WTC11 (cell line): ENCODE data around the gene LPCAT1.

ENCODE experiments used
- ATF1 ChIP-seq: sonication (generic); formaldehyde crosslinking; IDR thresholded peaks from 2 replicates; pipeline ENCODE4 v1.8.1; 2023; ENCODE audit warnings: mild to moderate bottlenecking, moderate library complexity, missing genetic modification reagents
- CBFB ChIP-seq: sonication (generic); formaldehyde crosslinking; IDR thresholded peaks from 2 replicates; pipeline ENCODE4 v1.8.1; 2022; ENCODE audit warnings: mild to moderate bottlenecking, low read depth, missing genetic modification reagents
- CREM ChIP-seq: sonication (generic); formaldehyde crosslinking; IDR thresholded peaks from 2 replicates; pipeline ENCODE4 v1.8.1; 2022; ENCODE audit warnings: mild to moderate bottlenecking, missing genetic modification reagents, moderate library complexity
- SP1 ChIP-seq: sonication (generic); formaldehyde crosslinking; conservative IDR thresholded peaks from 2 replicates; pipeline ENCODE4 v1.8.1; 2022; ENCODE audit warnings: missing genetic modification reagents
- TEAD1 ChIP-seq: sonication (generic); formaldehyde crosslinking; IDR thresholded peaks from 2 replicates; pipeline ENCODE4 v1.8.0; 2022; ENCODE audit warnings: mild to moderate bottlenecking, missing genetic modification reagents
- TEAD4 ChIP-seq: sonication (generic); formaldehyde crosslinking; IDR thresholded peaks from 2 replicates; pipeline ENCODE4 v1.8.0; 2022; ENCODE audit warnings: mild to moderate bottlenecking, missing genetic modification reagents
- ZBTB21 ChIP-seq: sonication (generic); formaldehyde crosslinking; IDR thresholded peaks from 2 replicates; pipeline ENCODE4 v1.8.1; 2023; ENCODE audit warnings: mild to moderate bottlenecking, missing genetic modification reagents, borderline replicate concordance
- ZNF138 ChIP-seq: sonication (generic); formaldehyde crosslinking; conservative IDR thresholded peaks from 2 replicates; pipeline ENCODE4 v1.8.1; 2022; ENCODE audit warnings: mild to moderate bottlenecking, moderate library complexity, missing genetic modification reagents
- ZNF232 ChIP-seq: sonication (generic); formaldehyde crosslinking; IDR thresholded peaks from 2 replicates; pipeline ENCODE4 v1.8.0; 2022; ENCODE audit warnings: mild to moderate bottlenecking, missing genetic modification reagents
- TF ChIP-seq, protein P1 (sequence below): sonication (generic); formaldehyde crosslinking; IDR thresholded peaks from 2 replicates; pipeline ENCODE4 v1.8.1; 2023; ENCODE audit warnings: mild to moderate bottlenecking, missing genetic modification reagents, moderate library complexity
- TF ChIP-seq, protein P2 (sequence below): fragments of 200-600 bp; IDR thresholded peaks from 2 replicates; pipeline ENCODE4 v1.8.0; 2022; ENCODE audit warnings: antibody characterized with exemption
- TF ChIP-seq, protein P3 (sequence below): sonication (generic); formaldehyde crosslinking; IDR thresholded peaks from 2 replicates; pipeline ENCODE4 v1.8.1; 2022; ENCODE audit warnings: missing genetic modification reagents, borderline replicate concordance
- TF ChIP-seq, protein P4 (sequence below): sonication (generic); formaldehyde crosslinking; IDR thresholded peaks from 2 replicates; pipeline ENCODE4 v1.8.1; 2022; ENCODE audit warnings: low read depth, mild to moderate bottlenecking, moderate library complexity, missing genetic modification reagents, borderline replicate concordance

DNA sequence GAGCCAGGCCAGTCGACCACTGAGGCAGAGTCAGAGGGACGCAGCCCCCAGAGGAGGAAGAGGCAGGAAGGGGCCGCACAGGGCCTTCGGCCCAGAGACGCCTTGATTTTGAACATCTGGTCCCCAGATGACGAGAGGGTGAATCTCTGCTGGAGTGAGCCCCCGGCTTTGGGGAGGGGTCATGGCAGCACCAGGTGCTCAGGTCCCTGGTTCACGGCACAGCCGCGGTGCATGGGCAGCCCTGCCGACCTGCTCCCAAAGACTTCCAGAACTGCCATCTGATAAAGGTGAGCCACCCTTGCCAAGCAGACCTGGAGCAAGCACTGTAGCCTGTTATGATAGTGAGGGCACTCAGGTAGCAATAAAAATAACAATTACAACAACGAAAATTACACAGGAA, 29.8 kb downstream of the LPCAT1 start:
- TF ChIP-seq ZBTB21 (CRISPR knock-in tag) (no peak), CBFB (CRISPR knock-in tag) (no peak), TEAD4 (CRISPR knock-in tag) (no peak), SP1 (CRISPR knock-in tag) (no peak), CREM (no peak), TEAD1 (CRISPR knock-in tag) (no peak), ATF1 (CRISPR knock-in tag) (no peak), ZNF232 (CRISPR knock-in tag) (no peak), ZNF138 (CRISPR knock-in tag) (no peak)
- TF ChIP-seq, protein P1, sequence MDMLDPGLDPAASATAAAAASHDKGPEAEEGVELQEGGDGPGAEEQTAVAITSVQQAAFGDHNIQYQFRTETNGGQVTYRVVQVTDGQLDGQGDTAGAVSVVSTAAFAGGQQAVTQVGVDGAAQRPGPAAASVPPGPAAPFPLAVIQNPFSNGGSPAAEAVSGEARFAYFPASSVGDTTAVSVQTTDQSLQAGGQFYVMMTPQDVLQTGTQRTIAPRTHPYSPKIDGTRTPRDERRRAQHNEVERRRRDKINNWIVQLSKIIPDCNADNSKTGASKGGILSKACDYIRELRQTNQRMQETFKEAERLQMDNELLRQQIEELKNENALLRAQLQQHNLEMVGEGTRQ (CRISPR knock-in tag) = no peak
- TF ChIP-seq, protein P2, sequence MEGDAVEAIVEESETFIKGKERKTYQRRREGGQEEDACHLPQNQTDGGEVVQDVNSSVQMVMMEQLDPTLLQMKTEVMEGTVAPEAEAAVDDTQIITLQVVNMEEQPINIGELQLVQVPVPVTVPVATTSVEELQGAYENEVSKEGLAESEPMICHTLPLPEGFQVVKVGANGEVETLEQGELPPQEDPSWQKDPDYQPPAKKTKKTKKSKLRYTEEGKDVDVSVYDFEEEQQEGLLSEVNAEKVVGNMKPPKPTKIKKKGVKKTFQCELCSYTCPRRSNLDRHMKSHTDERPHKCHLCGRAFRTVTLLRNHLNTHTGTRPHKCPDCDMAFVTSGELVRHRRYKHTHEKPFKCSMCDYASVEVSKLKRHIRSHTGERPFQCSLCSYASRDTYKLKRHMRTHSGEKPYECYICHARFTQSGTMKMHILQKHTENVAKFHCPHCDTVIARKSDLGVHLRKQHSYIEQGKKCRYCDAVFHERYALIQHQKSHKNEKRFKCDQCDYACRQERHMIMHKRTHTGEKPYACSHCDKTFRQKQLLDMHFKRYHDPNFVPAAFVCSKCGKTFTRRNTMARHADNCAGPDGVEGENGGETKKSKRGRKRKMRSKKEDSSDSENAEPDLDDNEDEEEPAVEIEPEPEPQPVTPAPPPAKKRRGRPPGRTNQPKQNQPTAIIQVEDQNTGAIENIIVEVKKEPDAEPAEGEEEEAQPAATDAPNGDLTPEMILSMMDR = no peak
- TF ChIP-seq, protein P3, sequence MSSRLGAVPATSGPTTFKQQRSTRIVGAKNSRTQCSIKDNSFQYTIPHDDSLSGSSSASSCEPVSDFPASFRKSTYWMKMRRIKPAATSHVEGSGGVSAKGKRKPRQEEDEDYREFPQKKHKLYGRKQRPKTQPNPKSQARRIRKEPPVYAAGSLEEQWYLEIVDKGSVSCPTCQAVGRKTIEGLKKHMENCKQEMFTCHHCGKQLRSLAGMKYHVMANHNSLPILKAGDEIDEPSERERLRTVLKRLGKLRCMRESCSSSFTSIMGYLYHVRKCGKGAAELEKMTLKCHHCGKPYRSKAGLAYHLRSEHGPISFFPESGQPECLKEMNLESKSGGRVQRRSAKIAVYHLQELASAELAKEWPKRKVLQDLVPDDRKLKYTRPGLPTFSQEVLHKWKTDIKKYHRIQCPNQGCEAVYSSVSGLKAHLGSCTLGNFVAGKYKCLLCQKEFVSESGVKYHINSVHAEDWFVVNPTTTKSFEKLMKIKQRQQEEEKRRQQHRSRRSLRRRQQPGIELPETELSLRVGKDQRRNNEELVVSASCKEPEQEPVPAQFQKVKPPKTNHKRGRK (CRISPR knock-in tag) = no peak
- TF ChIP-seq, protein P4, sequence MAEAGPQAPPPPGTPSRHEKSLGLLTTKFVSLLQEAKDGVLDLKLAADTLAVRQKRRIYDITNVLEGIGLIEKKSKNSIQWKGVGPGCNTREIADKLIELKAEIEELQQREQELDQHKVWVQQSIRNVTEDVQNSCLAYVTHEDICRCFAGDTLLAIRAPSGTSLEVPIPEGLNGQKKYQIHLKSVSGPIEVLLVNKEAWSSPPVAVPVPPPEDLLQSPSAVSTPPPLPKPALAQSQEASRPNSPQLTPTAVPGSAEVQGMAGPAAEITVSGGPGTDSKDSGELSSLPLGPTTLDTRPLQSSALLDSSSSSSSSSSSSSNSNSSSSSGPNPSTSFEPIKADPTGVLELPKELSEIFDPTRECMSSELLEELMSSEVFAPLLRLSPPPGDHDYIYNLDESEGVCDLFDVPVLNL = no peak
